DOHH2 (cell line): ENCODE measurements around the gene ZNF512.

Experiments
- EZH2phosphoT487 ChIP-seq: fragments of 200-600 bp; sonication (generic); IDR thresholded peaks from 2 replicates; pipeline ENCODE4 v1.6.1; 2017; ENCODE audit warnings: borderline replicate concordance, mild to moderate bottlenecking, antibody characterized with exemption, low read length, moderate library complexity, mixed read lengths
- TF ChIP-seq, protein P1 (sequence below): fragments of 200-600 bp; sonication (generic); IDR thresholded peaks from one replicate; pipeline ENCODE4 v1.5.1; 2014; ENCODE audit warnings: antibody characterized with exemption, mild to moderate bottlenecking, low read depth, low read length; ENCODE audit not compliant: poor library complexity, severe bottlenecking

DNA sequence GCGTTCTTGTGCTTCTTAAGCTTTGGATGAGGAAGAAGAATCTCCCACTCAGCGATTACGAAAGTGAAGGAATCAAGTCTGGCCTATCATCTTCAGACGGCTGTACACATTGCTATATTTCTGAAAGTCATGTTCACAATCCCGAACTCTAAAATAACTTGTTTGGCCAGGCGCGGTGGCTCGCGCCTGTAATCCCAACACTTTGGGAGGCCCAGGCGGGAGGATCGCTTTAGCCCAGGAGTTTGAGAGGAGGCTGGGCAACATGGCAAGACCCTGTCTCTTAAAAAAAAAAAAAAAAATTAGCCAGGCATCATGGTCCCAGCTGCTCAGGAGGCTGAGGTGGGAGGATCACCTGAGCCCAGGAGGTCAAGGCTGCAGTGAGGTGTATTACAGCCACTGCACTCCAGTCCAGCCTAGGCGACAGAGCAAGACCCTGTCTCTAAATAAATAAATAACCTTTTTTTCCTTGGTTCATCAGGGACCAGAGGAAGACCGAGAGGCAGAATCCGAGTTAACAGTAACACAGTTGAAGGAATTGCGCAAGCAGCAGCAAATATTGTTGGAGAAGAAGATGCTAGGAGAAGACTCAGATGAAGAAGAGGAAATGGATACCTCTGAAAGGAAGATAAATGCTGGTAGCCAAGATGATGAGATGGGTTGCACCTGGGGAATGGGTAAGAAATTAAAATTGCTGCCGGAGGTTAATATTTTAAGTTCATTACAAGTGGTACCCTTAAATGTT lies 82.0 kb downstream of the ZNF512 start:
- TF ChIP-seq, protein P1, sequence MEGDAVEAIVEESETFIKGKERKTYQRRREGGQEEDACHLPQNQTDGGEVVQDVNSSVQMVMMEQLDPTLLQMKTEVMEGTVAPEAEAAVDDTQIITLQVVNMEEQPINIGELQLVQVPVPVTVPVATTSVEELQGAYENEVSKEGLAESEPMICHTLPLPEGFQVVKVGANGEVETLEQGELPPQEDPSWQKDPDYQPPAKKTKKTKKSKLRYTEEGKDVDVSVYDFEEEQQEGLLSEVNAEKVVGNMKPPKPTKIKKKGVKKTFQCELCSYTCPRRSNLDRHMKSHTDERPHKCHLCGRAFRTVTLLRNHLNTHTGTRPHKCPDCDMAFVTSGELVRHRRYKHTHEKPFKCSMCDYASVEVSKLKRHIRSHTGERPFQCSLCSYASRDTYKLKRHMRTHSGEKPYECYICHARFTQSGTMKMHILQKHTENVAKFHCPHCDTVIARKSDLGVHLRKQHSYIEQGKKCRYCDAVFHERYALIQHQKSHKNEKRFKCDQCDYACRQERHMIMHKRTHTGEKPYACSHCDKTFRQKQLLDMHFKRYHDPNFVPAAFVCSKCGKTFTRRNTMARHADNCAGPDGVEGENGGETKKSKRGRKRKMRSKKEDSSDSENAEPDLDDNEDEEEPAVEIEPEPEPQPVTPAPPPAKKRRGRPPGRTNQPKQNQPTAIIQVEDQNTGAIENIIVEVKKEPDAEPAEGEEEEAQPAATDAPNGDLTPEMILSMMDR, result no peak
- TF ChIP-seq EZH2phosphoT487, result no peak
